Ascending aorta (tissue), 2 donors: ENCODE data around the gene SCD5. TPM values are rescaled to one million over a fixed set of nuclear protein-coding genes. Genes with fewer than 3 reads are reported as not detected.
"Not testable (repeated sequence)": the region's sequence is repeated elsewhere in the genome, so short reads cannot be mapped to it uniquely, and the experiment has no call there.

ENCODE experiments used
- DNase-seq, 2 donors: peaks; one replicate each; pipeline ENCODE4 v3.0.0-alpha.2; 2019; ENCODE audit warnings: low spot score in 2 of 2
- H3K27ac ChIP-seq, 2 donors: fragments of 200-600 bp; sonication (generic); one replicate each; pipeline ENCODE4 v1.5.1; 2016 to 2017; ENCODE audit warnings: mild to moderate bottlenecking in 1 of 2
- H3K27me3 ChIP-seq: fragments of 200-600 bp; sonication (generic); one replicate; pipeline ENCODE4 v1.5.1; 2017
- H3K36me3 ChIP-seq, 2 donors: fragments of 200-600 bp; sonication (generic); one replicate each; pipeline ENCODE4 v1.5.1; 2016
- H3K4me1 ChIP-seq, 2 donors: fragments of 200-600 bp; sonication (generic); one replicate each; pipeline ENCODE4 v1.5.1; 2016 to 2017; ENCODE audit warnings: mild to moderate bottlenecking in 1 of 2
- H3K4me3 ChIP-seq, 2 donors: fragments of 200-600 bp; sonication (generic); one replicate each; pipeline ENCODE4 v1.5.1; 2016 to 2017; ENCODE audit warnings: mild to moderate bottlenecking in 1 of 2
- H3K9me3 ChIP-seq, 2 donors: fragments of 200-600 bp; sonication (generic); one replicate each; pipeline ENCODE4 v1.5.1; 2016
- CTCF ChIP-seq, 3 experiments: fragments of 200-600 bp in 2 of 3; fragments of 450-650 bp in 1 of 3; sonication (generic) in 2 of 3; IDR thresholded peaks; one replicate each; pipeline ENCODE4 v1.5.1; 2016 to 2019; ENCODE audit warnings: antibody characterized with exemption in 3 of 3, mild to moderate bottlenecking in 1 of 3, moderate library complexity in 1 of 3
- intact Hi-C: fragments of 100-400 bp; cut with DNase I; formaldehyde crosslinking; loops from one replicate; pipeline ENCODE4 v1.15.1; 2023
- total RNA-seq: library from RNA; depleted of rRNA; stranded (reverse); fragments of >200 nt; gene quantifications from one replicate; pipeline ENCODE4 v1.1.0, GENCODE V29; 2016

The SCD5 gene
- total RNA-seq, 1 donor from 2014 or later = 28.0 TPM

- no peak for TF ChIP-seq CTCF (IDR thresholded peaks at IDR 0.05)
- intact Hi-C loops = no loop called here
- DNase-seq = no peak
- Histone ChIP-seq H3K4me3 (no peak overlapping the region), H3K9me3 (no peaks in the 10 kb centered on the region), H3K36me3 (peaks cover 84 to 100% of the 10 kb centered on the region in 2 donors), H3K4me1 (no peaks in the 10 kb centered on the region), H3K27me3 (no peaks in the 10 kb centered on the region), H3K27ac (no peak overlapping the region)
Measured at GRCh38 chr4:82823062-82823461, 24.5 kb upstream of the SCD5 start.

- H3K36me3 ChIP-seq = peaks cover 76 to 98% of the 10 kb centered on the region in 2 donors
- no peaks in the 10 kb centered on the region for H3K4me1 ChIP-seq
- H3K27ac ChIP-seq = no peak overlapping the region
- H3K4me3 ChIP-seq = no peak overlapping the region
- no peaks in the 10 kb centered on the region for H3K9me3 ChIP-seq
- no peaks in the 10 kb centered on the region for H3K27me3 ChIP-seq
- DNase-seq = no peak
- no peak for TF ChIP-seq CTCF (IDR thresholded peaks at IDR 0.05)
- intact Hi-C loops = no loop called here
Measured at GRCh38 chr4:82820689-82821088, 22.1 kb upstream of the SCD5 start.

- no peak for TF ChIP-seq CTCF (IDR thresholded peaks at IDR 0.05)
- Histone ChIP-seq H3K27me3 (no peaks in the 10 kb centered on the region), H3K27ac (no peak overlapping the region), H3K9me3 (no peaks in the 10 kb centered on the region), H3K36me3 (peaks cover 61 to 81% of the 10 kb centered on the region in 2 donors), H3K4me3 (no peak overlapping the region), H3K4me1 (no peaks in the 10 kb centered on the region)
- intact Hi-C loops = no loop called here
- no peak for DNase-seq
Measured at GRCh38 chr4:82818664-82819662, 20.4 kb upstream of the SCD5 start.

GRCh38 chr4:82816874-82817273 is 18.3 kb upstream of the SCD5 start:
- intact Hi-C loops, H3K9me3 ChIP-seq, H3K27ac ChIP-seq, H3K27me3 ChIP-seq, DNase-seq, H3K4me3 ChIP-seq, H3K4me1 ChIP-seq: not testable (repeated sequence)
- peaks cover 42 to 60% of the 10 kb centered on the region in 2 donors for H3K36me3 ChIP-seq

GRCh38 chr4:82814034-82814433 is 15.4 kb upstream of the SCD5 start:
- Histone ChIP-seq H3K27me3 (no peaks in the 10 kb centered on the region), H3K4me1 (peaks cover 0 to 2% of the 10 kb centered on the region in 2 donors), H3K9me3 (no peaks in the 10 kb centered on the region), H3K36me3 (peaks cover 21 to 32% of the 10 kb centered on the region in 2 donors), H3K27ac (no peak overlapping the region), H3K4me3 (no peak overlapping the region)
- DNase-seq = no peak
- TF ChIP-seq CTCF (IDR thresholded peaks at IDR 0.05) = no peak
- intact Hi-C loops = no loop called here

- no peaks in the 10 kb centered on the region for H3K27me3 ChIP-seq
- DNase-seq = no peak
- intact Hi-C loops = no loop called here
- peaks cover 0 to 2% of the 10 kb centered on the region in 2 donors for H3K4me1 ChIP-seq
- H3K36me3 ChIP-seq = peaks cover under 1 to 10% of the 10 kb centered on the region in 2 donors
- H3K27ac ChIP-seq = peak overlapping the region; percentile 2 to 33
- H3K4me3 ChIP-seq = no peak overlapping the region
- TF ChIP-seq CTCF (IDR thresholded peaks at IDR 0.05) = no peak
- H3K9me3 ChIP-seq = no peaks in the 10 kb centered on the region
Measured at GRCh38 chr4:82811838-82812341, 13.3 kb upstream of the SCD5 start.
